GM11168 (cell line): Measurements from ENCODE around the gene SRP14.

Experiments
- in situ Hi-C: fragments of 300-500 bp; cut with MboI; formaldehyde crosslinking; loops from one replicate; pipeline ENCODE4 v1.12.0; 2022; ENCODE audit warnings: low sequenced_read_pairs; ENCODE audit not compliant: unreplicated experiment

Gene SRP14

GRCh38 chr15:40069178-40070165, 30.5 kb upstream of the SRP14 start:
- in situ Hi-C loops = no loop called here

DNA sequence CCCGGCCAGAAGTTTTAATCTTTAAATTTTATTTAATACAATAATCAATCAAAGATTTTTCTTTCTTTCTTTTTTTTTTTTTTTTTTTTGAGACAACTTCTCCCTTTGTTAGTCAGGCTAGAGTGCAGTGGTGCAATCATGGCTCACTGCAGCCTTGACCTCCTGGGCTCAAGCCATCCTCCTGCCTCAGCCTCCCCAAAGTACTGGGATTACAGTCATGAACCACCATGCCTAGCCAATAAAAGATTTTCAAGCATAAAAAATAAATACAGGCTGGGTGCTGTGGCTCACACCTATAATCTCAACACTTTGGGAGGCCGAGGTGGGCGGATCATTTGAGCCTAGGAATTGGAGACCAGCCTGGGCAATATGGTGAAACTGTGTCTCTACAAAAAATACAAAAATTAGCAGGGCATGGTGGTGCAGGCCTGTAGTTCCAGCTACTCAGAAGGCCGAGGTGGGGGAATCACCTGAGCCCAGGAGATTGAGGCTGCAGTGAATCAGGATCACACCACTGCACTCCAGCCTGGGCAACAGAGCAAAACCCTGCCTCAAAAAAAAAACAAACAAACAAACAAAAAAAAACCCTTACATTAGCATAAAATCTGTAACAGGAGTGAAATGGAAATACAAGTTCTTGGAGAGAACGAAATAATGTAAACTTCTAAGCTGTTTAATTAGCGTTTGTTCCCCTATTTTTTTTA, 29.1 kb upstream of the SRP14 start:
- in situ Hi-C loops = no loop called here

DNA sequence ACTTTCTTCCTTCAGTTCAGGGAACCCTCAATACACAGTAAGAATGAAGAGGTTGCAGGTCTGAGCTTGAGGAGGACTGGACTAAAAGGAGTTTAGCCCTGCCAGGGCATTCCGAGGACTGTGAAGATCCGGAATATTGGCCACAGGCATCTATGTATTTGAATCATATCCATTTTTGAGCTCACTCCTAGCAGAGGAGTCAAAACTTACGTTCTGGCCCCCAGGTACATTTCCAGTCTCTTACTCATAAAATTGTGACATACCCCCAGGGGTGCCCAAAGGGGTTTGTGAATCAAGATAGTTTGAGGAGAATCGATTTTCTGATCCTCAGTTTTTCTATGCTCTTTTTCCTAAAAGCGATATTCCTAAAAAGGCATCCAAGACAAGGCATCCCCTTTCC, 27.6 kb upstream of the SRP14 start:
- in situ Hi-C loops = no loop called here

DNA sequence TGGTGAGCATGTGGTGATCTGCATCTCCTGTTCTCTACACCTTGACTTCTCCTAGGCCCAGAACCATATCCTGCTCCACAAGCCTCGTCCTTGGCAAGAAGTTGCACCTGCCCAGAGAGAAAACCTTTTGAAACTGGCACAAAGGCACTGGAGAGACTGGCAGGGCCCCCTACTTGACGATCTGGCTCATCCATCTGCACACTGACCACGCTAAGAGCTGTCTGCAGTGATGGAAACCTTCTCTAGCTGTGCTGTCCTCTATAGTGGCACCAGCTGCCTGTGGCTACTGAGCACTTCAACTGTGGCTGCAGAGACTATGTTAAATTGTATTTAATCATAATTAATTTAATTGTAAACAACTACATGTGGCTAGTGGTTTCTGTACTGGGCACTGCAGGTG, 26.2 kb upstream of the SRP14 start:
- in situ Hi-C loops = no loop called here

GRCh38 chr15:40064231-40064894, 25.4 kb upstream of the SRP14 start:
- in situ Hi-C loops = no loop called here

- in situ Hi-C loops = no loop called here
Measured at GRCh38 chr15:40063563-40064011, 24.6 kb upstream of the SRP14 start.

GRCh38 chr15:40062816-40063562, 24.0 kb upstream of the SRP14 start:
- in situ Hi-C loops = no loop called here

DNA sequence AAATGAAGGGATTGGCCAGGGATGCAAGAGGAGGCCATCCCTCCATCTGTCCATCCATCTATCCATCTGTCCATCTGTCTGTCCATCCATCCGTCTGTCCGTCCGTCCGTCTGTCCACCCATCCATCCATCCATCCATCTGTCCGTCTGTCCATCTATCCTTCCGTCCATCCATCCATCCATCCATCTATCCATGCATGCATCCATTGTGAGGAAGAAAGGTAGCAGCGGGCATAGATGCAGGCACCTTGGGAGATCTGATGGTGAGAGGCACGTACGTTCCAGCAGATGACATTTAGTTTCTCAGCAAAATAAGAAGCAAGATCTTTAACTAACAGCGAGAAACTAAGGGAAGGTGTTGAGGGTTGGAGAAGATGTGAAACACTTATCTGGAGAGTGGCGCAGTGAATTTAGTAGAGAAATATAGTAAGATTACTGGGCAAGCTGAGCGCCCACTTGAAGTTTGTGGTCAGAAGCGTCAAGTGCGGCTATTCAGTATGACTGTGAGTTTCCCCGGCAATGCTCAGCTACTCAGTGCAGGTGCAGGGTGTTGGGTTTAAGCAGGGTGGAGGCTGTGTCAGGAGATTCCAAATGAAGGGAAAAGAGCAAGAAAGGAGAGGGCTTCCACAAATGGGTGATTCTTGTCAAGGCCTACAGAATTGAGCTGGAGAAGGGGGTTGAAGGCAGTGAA, 22.4 kb upstream of the SRP14 start:
- in situ Hi-C loops = no loop called here

DNA sequence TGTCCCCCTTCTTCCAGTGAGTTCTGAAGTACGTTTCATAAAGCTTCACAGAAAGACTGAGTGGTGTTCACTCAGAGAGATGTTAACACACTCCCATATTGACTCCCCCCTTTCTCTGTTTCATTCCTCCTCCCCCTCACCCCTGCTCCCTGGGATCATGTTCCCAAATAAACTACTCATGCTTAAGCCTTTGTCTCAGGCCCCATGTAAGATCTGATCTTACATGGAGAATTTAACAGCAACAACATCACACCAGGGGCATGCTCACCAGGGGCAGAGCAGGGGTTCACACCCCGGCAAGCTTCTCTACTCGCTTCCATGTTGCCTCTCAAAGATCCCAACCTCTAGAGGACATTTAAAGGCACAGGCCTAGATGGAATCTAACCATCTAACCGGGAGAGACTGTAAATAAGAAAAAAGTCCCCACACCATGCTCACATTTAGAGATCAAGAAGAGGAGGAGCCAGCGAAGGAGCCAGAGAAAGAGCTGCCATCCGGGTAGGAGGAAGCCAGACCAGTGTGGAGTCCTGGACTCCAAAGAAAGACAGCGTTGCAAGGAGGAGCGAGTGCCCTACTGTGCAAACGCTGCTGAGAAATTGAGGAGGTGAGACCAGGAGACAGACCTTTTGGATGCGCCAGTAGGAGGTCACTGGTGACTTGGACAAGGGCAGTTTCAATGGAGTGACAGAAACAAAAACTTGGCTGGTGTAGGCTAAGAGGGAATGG, 21.4 kb upstream of the SRP14 start:
- in situ Hi-C loops = no loop called here

- in situ Hi-C loops = loop anchor here (5.0 kb wide), 1 partner anchor 32 kb away; no protein-coding TSS in a partner anchor
Measured at GRCh38 chr15:40059821-40060220, 20.8 kb upstream of the SRP14 start.

- in situ Hi-C loops = loop anchor here (5.0 kb wide), 1 partner anchor 34 kb away; no protein-coding TSS in a partner anchor
Measured at GRCh38 chr15:40058476-40059140, 19.6 kb upstream of the SRP14 start.

GRCh38 chr15:40055576-40056293, 16.8 kb upstream of the SRP14 start:
- in situ Hi-C loops = loop anchor here (5.0 kb wide), 1 partner anchor 37 kb away; no protein-coding TSS in a partner anchor

DNA sequence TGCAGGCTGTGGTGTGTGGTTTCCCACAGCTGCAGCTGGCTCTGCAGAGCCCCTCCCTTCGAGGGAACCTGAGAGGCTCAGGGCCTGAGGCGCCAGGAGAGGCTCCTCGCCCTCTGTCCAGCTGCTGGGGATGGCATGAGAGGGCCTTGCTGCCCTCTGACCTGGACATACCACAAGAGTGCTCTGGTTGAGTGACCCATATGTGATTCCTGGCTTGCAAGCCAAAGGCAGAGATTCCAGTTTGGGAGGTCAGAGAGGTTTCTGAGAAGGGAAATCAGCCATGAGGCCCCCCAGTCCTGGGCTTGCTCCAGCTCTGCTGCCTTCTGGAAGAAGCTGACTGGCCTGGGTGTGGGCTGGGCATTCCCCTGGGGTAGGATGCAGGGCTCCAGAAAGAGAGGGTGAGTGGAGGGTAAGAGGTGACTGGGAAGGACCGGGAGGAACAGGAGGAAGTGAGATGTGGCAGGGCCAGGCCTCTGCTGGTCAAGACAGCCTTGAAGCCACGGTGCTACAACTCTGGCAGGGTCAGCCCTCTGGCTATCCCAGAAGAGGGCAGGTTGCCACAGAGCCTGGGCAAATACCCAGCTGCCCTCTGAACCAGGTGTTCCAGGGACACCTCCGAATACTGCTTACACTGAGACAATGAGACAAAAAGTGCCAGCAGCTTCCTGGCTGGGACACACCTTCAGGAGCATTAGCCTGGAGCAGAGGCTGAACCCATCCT, 16.0 kb upstream of the SRP14 start:
- in situ Hi-C loops = loop anchor here (5.0 kb wide), 1 partner anchor 37 kb away; no protein-coding TSS in a partner anchor

GRCh38 chr15:40054605-40054854, 15.5 kb upstream of the SRP14 start:
- in situ Hi-C loops = no loop called here

DNA sequence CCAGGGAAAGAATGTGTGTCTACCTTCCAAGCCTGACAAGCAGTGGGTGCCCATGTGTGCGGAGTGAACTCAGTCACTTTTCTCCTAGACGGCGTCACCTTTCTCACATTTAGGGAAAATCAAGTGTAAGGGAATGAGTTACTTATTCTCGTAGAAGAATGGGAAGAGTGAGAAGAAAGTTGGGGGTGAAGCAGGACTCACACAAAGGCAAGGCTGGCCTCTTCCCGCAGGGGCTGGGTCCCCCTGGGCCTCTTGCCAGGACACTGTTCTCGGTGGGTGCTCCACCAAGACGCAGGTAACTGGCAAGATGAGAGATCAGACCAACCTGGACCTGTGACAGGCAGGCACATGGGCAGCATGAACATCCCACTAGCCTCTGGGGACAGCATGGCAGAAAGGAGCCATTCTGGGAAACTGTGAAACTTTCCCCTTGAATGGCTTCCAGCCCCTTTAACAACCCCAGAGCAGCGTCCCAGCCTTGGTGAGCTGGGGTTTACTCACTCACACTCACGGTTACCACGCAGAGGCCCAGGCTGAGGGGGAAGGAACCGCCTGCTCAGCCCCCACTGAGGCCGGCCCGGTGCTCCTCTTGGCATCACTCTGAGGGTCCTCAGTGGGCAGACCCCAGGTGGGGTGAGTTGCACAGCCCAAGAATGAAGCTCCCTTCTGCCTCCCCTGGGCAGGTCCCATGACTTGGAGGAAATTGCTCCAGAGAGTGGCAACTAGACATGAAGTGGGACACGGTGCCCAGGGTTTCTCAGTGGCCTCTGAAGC, 15.0 kb upstream of the SRP14 start:
- in situ Hi-C loops = no loop called here

DNA sequence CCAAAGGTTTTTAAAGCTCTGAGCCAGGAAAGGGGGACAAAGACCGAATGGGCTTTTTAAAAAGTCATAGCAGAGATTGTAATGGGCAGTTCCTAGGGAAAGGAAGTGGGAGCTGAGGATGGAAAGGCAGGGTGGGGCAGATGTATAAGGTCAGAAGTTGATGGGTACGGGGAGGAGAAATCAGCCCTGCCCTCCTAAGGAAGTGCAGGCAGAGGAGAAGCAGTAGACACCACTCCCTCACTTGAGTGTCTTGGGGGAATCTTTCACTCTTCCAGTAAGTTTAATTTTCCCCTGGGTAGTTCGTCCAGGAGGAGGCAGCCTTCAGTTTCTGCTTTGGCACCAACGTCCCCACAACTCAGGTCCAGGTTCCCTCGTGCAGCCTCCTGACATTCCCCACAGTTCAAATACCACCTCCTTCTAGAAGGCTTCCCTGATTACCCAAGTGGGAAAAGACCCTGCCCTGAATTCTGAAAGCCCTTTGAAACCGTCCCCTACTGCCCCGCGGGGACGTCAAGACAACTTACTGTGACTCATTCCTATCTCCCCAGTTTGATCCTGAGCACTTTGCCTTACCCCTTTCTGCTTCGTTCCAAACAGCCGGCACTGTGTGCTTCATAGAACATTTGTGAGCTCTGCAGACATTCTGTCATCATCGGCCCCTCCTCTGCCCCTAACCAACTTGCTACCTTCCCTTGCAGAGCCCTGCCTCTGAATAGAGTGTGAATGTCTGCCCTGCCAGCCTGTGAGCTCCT, 14.3 kb upstream of the SRP14 start:
- in situ Hi-C loops = no loop called here
